ENCODE results near the gene KRTAP10-3.
"Not testable (repeated sequence)": the region's sequence is repeated elsewhere in the genome, so short reads cannot be mapped to it uniquely, and the experiment has no call there.

The KRTAP10-3 gene

DNA sequence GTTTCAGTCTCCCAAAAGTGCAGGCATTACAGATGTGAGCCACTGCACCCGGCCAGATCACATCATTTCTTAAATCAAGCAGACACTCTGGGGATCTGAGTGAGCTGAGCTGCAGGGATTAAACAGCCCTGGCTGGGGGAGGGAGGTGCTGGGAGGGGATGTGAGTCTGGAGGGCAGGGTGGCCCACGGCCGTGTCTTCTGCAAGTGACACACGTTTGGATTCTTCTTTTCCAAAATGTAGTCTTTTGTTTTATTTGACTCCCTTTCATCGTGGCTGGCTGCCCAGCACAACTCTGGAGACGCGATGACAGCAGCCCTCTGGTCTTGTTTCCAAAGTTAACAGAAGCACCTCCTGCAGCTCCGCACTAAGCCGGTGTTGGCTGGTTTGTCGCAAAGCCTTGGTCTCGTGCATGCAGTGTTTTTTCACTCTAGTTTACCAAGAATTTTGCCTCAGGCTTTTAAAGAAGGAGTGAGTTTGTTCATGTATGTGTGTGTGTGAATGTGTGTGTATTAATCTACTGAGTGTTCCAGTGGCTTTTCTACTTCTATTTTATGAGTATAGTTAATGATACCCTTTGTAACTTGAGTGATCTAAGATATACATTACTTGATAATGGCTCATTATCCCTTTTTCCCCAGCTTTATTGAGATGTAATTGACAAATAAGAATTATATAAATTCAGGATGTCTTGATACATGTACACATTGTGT, 24.6 kb upstream of the KRTAP10-3 start:
- DNase-seq (no peak), ATAC-seq (replicated peaks) (no peak)
- Mint-ChIP-seq H3K9me3 (peaks cover 5 to 9% of the 10 kb centered on the region in 2 donors), H3K27me3 (peaks cover 41 to 89% of the 10 kb centered on the region in 2 donors), H3K4me3 (no peak overlapping the region), H3K27ac (peak overlapping the region in 1 of 2 donors; percentile 87), H3K36me3 (ENCODE audit: insufficient read depth) (no peaks in the 10 kb centered on the region), H3K4me1 (ENCODE audit: low read depth in 2 of 2) (peaks cover 0 to 7% of the 10 kb centered on the region in 2 donors)

DNA sequence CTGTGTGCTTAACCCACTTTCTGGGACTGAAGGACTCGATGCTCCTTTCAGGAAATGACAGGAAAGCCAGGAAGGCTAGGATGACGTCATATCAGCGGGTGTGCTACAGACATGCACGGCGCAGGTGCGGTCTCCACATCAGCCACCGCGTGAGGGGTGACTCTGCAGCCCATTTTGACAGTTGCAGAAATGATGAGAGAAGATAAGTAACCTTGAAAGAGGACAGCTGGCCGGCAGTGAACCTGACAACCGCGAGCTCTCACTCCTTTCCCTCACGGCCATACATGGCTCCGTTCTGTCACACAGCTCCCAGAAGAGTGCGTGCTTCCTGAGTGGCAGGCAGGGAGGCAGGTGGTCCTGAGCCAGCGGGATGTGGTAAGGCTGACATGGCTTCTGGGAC, 23.5 kb upstream of the KRTAP10-3 start:
- Mint-ChIP-seq H3K27ac (no peak overlapping the region), H3K9me3 (peaks cover 7 to 9% of the 10 kb centered on the region in 2 donors)

DNA sequence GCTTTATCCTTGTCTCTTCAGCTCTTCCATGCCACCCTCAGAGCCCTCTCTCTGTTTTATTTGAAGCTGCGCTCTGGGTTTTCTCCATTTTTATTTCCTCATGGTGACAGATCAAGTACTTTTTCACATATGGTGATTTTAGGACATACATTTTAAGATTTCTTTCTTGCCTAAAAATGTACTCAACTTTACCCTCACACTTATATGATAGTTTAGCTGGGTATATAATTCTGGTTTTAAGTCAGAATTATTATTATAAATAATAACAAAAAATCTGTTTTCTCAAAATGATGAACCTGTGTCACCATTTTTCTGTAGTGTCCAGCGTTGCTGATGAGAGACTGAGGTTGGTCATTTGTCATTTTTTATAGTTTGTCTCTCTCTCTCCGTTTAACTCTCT, 22.6 kb upstream of the KRTAP10-3 start:
- Mint-ChIP-seq H3K27ac (no peak overlapping the region), H3K4me3 (no peak overlapping the region), H3K9me3 (peaks cover 7 to 9% of the 10 kb centered on the region in 2 donors), H3K4me1 (ENCODE audit: low read depth in 2 of 2) (peaks cover 0 to 7% of the 10 kb centered on the region in 2 donors), H3K36me3 (ENCODE audit: insufficient read depth) (no peaks in the 10 kb centered on the region), H3K27me3 (peaks cover 28 to 69% of the 10 kb centered on the region in 2 donors)
- DNase-seq: no peak
- ATAC-seq (replicated peaks): no peak

More for the DNA sequence above, 23.5 kb upstream of the KRTAP10-3 start:
- ATAC-seq (replicated peaks) (no peak), DNase-seq (no peak)
- Mint-ChIP-seq H3K4me3 (no peak overlapping the region), H3K36me3 (ENCODE audit: insufficient read depth) (no peaks in the 10 kb centered on the region), H3K4me1 (ENCODE audit: low read depth in 2 of 2) (peaks cover 0 to 7% of the 10 kb centered on the region in 2 donors), H3K27me3 (peaks cover 37 to 78% of the 10 kb centered on the region in 2 donors)

DNA sequence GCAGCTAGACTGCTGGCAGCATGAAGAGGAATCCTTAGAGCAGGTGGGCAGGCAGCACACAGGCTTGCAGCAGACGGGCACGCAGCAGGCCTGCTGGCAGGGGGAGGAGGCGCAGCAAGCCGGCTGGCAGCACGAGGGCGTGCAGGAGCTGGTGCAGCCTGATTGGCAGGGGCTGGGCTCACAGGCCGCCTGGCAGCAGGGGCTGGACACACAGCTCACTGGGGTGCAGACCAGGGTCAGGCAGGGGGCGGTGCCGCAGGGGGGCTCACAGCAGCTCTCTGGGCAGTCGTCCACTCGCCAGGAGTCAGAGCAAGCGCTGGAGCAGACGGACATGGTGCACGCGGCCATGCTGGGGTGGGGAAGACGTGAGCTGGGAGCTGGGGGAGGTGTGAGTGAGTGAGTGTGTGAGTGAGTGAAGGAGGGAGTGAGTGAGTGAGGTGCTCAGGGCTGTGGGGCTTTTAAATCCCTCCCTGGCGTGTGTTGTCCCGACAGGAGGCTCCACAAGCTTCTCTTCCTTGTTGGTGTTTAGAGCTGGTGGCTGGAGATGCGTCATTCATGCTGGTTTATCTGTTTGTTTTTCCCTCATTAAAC, 21.7 kb upstream of the KRTAP10-3 start, which contains the start of gene KRTAP10-5:
Gene KRTAP10-5 (minus strand): TSS at position 374 of the 591 bp plus-strand sequence. CDS start 26 bp downstream, at position 348.
- not testable (repeated sequence) for H3K9me3 Mint-ChIP-seq; ATAC-seq (replicated peaks); H3K36me3 Mint-ChIP-seq (ENCODE audit: insufficient read depth); H3K4me1 Mint-ChIP-seq (ENCODE audit: low read depth in 2 of 2); DNase-seq; H3K27ac Mint-ChIP-seq
- H3K27me3 Mint-ChIP-seq: peaks cover 19 to 68% of the 10 kb centered on the region in 2 donors
- peak within 1 kb of the TSS in 1 of 2 donors; percentile 52 for H3K4me3 Mint-ChIP-seq

DNA sequence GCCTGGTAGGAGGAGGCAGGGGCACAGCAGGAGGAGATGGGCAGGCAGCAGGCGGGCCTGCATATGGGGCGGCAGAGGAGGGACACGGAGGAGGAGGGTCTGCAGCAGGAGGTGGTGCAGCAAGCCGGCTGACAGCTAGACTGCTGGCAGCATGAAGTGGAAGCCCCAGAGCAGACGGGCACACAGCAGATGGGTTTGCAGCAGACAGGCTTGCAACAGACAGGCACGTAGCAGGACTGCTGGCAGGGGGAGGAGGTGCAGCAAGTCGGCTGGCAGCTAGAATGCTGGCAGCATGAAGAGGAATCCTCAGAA, 21.2 kb upstream of the KRTAP10-3 start:
- H3K27ac Mint-ChIP-seq: no peak overlapping the region
- peaks cover 7 to 9% of the 10 kb centered on the region in 2 donors for H3K9me3 Mint-ChIP-seq
- H3K4me3 Mint-ChIP-seq: peak overlapping the region in 1 of 2 donors; percentile 52
- H3K27me3 Mint-ChIP-seq: peaks cover 21 to 68% of the 10 kb centered on the region in 2 donors
- H3K4me1 Mint-ChIP-seq (ENCODE audit: low read depth in 2 of 2): peaks cover 2 to 10% of the 10 kb centered on the region in 2 donors
- DNase-seq (no peak), ATAC-seq (replicated peaks) (no peak)
- H3K36me3 Mint-ChIP-seq (ENCODE audit: insufficient read depth): no peaks in the 10 kb centered on the region

DNA sequence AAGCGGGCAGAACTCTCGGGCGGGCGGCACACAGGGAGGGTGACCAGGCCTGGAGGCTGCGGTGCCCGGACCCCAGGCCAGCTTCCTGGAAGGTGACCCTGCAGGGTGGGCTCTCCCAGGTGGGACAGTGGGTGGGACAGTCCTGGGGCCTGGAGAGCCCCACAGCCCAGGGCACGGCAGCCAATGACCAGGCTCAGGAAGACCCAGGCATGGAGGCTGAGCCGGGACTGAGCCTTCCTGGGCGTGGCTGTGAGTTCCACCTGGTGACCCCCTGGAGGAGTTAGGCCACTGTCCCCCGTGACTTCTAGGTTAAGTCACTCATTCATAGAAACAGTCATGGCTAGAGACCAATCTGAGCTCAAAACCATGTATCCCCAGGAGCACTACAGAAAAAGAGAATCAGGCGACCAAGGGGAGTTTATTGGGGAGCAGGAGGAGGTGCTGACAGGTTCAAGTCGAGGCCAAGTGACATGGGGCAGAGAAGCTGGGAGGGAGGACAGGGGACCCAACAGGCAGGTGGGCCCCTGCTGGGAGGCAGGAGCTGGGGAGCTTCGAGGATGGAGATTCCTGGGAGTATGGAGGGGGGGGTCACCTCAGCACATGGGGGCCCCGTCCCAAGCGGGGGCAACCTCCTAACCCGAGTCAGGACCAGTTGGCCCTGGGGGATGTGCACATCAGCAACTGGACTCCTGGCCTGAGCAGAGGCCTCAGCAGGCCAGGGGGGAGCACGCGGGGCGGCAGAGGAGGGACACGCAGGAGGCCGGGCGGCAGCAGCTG, 20.6 kb upstream of the KRTAP10-3 start:
- no peak overlapping the region for H3K27ac Mint-ChIP-seq
- peaks cover 7 to 11% of the 10 kb centered on the region in 2 donors for H3K4me1 Mint-ChIP-seq (ENCODE audit: low read depth in 2 of 2)
- peaks cover 7 to 9% of the 10 kb centered on the region in 2 donors for H3K9me3 Mint-ChIP-seq
- H3K27me3 Mint-ChIP-seq: peaks cover 21 to 68% of the 10 kb centered on the region in 2 donors
- no peak overlapping the region for H3K4me3 Mint-ChIP-seq
- no peak for DNase-seq
- H3K36me3 Mint-ChIP-seq (ENCODE audit: insufficient read depth): no peaks in the 10 kb centered on the region
- no peak for ATAC-seq (replicated peaks)

DNA sequence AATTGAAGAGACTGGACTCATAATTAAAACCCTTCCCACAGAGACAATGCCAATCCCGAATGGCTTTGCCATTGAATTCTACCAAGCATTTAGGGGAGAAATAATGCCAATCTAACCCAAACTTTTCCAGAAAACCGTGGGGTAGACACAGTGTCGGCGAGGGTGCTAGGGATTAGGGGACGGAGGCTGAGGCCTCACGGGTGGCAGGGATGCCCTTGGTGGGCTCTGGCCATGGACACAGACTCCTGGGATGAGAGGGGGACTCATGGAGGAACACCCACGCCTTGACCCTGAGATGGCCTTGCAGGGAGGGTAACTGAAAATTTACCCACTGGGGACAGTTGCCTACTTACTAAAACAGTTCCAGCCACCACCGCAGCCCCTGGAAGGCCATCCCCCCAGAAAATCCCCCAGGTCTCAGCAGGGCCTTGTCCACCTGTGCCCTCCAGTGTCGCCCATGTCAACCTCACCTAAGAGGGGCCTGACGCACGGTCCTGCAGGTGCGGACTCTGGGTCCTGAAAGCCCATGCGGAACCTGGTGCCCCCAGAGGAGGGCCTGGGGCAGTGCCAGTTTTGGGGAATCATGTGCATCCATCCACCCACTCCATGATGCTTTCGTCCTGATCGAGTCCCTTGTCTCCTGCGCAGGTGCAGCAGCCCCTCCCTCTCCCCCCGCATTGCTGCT, 19.9 kb upstream of the KRTAP10-3 start:
- Mint-ChIP-seq H3K4me3 (no peak overlapping the region), H3K27ac (no peak overlapping the region), H3K36me3 (ENCODE audit: insufficient read depth) (no peaks in the 10 kb centered on the region), H3K4me1 (ENCODE audit: low read depth in 2 of 2) (peaks cover 7 to 8% of the 10 kb centered on the region in 2 donors), H3K9me3 (peaks cover 7 to 9% of the 10 kb centered on the region in 2 donors), H3K27me3 (peaks cover 19 to 66% of the 10 kb centered on the region in 2 donors)
- no peak for ATAC-seq (replicated peaks)
- DNase-seq: no peak

DNA sequence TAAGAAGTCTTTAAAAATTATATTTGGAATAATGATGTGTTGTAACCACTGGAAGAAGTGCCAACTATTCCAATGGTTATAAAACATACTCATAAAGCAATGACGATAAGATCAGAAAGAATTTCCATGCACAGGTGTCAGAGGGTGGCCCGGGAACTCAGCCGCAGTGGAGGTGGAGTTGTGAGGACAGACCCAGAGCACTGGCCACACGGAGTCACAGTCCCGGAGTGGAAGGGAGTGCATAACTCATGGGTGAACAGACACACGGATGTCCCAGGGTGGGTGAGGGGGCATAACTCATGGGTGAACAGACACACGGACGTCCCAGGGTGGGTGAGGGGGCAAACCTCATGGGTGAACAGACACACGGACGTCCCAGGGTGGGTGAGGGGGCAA, 17.4 kb upstream of the KRTAP10-3 start:
- ATAC-seq (replicated peaks) (no peak), DNase-seq (no peak)
- H3K4me1 Mint-ChIP-seq (ENCODE audit: low read depth in 2 of 2): peaks cover 7 to 15% of the 10 kb centered on the region in 2 donors
- no peaks in the 10 kb centered on the region for H3K36me3 Mint-ChIP-seq (ENCODE audit: insufficient read depth)
- H3K4me3 Mint-ChIP-seq: no peak overlapping the region
- peak overlapping the region in 1 of 2 donors; percentile 83 for H3K27ac Mint-ChIP-seq
- peaks cover 1 to 2% of the 10 kb centered on the region in 2 donors for H3K9me3 Mint-ChIP-seq
- peaks cover 18 to 66% of the 10 kb centered on the region in 2 donors for H3K27me3 Mint-ChIP-seq

DNA sequence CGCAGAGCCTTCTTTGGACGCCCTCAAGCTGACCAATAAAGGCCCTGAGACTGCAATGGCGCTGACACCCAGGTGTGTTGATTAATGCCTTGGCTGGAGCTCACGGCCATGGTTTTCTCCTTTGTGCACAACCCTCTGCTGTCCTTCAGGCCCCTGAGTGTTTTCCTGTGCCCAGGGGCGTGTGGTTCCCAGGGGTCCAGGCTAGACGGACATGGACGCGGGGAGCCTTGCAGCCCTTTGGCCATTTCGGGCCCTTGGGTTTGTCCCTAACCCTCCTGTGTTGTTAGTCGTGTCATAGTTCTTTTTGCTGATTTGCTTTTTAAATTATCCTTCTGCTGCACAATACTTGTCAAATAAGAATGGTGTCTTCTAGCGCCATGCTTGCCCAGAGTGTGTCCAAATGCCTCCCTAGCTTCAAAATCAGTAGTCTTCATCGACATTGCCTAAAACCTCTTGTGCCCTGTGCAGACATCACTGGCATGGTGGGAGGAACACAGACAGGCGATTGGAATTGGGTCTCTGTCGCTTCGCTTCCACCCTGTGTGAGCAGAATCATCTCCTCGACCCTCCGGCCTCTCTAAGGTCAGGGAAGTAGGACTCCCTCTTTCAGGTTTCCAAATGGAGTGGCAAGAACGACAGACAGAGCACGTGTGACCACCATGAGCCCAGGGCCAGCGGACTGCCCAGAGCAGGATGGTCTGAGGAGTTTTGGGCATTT, 16.9 kb upstream of the KRTAP10-3 start:
- DNase-seq: no peak
- Mint-ChIP-seq H3K27ac (peak overlapping the region; percentile 60 to 83), H3K4me3 (no peak overlapping the region), H3K4me1 (ENCODE audit: low read depth in 2 of 2) (peaks cover 7 to 15% of the 10 kb centered on the region in 2 donors), H3K27me3 (peaks cover 18 to 66% of the 10 kb centered on the region in 2 donors), H3K36me3 (ENCODE audit: insufficient read depth) (no peaks in the 10 kb centered on the region), H3K9me3 (peaks cover 0 to 2% of the 10 kb centered on the region in 2 donors)
- no peak for ATAC-seq (replicated peaks)

DNA sequence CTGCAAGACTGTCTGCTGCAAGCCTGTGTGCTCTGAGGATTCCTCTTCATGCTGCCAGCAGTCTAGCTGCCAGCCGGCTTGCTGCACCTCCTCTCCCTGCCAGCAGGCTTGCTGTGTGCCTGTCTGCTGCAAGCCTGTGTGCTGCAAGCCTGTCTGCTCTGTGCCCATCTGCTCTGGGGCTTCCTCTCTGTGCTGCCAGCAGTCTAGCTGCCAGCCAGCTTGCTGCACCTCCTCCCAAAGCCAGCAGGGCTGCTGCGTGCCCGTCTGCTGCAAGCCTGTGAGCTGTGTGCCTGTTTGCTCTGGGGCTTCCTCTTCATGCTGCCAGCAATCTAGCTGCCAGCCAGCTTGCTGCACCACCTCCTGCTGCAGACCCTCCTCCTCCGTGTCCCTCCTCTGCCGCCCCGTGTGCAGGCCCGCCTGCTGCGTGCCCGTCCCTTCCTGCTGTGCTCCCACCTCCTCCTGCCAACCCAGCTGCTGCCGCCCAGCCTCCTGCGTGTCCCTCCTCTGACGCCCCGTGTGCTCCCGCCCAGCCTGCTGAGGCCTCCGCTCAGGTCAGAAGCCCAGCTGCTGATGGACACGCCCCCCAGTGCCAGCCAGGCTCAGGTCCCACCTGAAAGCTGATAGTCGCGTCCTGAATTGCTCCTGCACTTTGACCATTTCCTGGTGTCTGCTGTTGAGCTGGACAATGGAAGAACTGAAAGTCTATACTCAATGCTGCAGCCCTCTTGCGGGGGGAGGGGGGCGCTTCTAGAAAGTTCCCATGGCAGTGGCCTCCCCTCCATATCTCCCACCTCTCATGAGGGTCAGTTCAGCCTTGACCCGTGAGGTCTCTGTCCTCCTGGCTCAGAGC, 16.1 kb upstream of the KRTAP10-3 start:
- H3K9me3 Mint-ChIP-seq: peaks cover 0 to 2% of the 10 kb centered on the region in 2 donors
- ATAC-seq (replicated peaks): no peak
- H3K27ac Mint-ChIP-seq: peak overlapping the region; percentile 60 to 83
- DNase-seq: no peak
- H3K4me1 Mint-ChIP-seq (ENCODE audit: low read depth in 2 of 2): peaks cover 7 to 15% of the 10 kb centered on the region in 2 donors
- no peaks in the 10 kb centered on the region for H3K36me3 Mint-ChIP-seq (ENCODE audit: insufficient read depth)
- H3K4me3 Mint-ChIP-seq: no peak overlapping the region
- peaks cover 18 to 66% of the 10 kb centered on the region in 2 donors for H3K27me3 Mint-ChIP-seq

DNA sequence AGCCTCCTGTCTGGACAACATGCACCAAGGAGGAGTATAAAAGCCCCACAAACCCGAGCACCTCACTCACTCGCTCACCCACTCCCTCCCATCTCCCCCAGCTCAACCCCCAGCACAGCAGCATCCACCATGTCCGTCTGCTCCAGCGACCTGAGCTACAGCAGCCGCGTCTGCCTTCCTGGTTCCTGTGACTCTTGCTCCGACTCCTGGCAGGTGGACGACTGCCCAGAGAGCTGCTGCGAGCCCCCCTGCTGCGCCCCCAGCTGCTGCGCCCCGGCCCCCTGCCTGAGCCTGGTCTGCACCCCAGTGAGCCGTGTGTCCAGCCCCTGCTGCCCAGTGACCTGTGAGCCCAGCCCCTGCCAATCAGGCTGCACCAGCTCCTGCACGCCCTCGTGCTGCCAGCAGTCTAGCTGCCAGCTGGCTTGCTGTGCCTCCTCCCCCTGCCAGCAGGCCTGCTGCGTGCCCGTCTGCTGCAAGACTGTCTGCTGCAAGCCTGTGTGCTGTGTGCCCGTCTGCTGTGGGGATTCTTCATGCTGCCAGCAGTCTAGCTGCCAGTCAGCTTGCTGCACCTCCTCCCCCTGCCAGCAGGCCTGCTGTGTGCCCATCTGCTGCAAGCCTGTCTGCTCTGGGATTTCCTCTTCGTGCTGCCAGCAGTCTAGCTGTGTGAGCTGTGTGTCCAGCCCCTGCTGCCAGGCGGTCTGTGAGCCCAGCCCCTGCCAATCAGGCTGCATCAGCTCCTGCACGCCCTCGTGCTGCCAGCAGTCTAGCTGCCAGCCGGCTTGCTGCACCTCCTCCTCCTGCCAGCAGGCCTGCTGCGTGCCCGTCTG, 15.2 kb upstream of the KRTAP10-3 start, which contains the start of gene KRTAP10-4:
Gene KRTAP10-4 (plus strand): TSS at position 100 of the 827 bp plus-strand sequence. CDS start 30 bp downstream, at position 130.
- H3K27ac Mint-ChIP-seq: peak within 1 kb of the TSS; percentile 60 to 83
- DNase-seq; H3K9me3 Mint-ChIP-seq; ATAC-seq (replicated peaks); H3K36me3 Mint-ChIP-seq (ENCODE audit: insufficient read depth); H3K4me3 Mint-ChIP-seq: not testable (repeated sequence)
- peaks cover 18 to 66% of the 10 kb centered on the region in 2 donors for H3K27me3 Mint-ChIP-seq
- H3K4me1 Mint-ChIP-seq (ENCODE audit: low read depth in 2 of 2): peaks cover 12 to 20% of the 10 kb centered on the region in 2 donors
